GM23338 (cell line): ENCODE measurements around the gene ATP6V0E2. TPM values are rescaled to one million over a fixed set of nuclear protein-coding genes. Genes with fewer than 3 reads are reported as not detected.

Experiments
- ATAC-seq: fragments of 200-7000 bp; cut with Tn5 transposase; 3 replicates; pipeline ENCODE4 v1.9.1; 2020
- DNase-seq: peaks from one replicate; pipeline ENCODE4 v3.0.0-alpha.2; 2015; ENCODE audit warnings: low spot score
- H2AFZ ChIP-seq: fragments of 200-600 bp; sonication (generic); 2 replicates; pipeline ENCODE4 v1.8.0; 2016; ENCODE audit warnings: antibody characterized with exemption, mild to moderate bottlenecking, moderate library complexity
- H3F3A ChIP-seq: fragments of 200-600 bp; sonication (generic); replicated peaks from 2 replicates; pipeline ENCODE4 v1.8.0; 2017; ENCODE audit warnings: antibody characterized with exemption, mixed run types, low read depth
- H3K27ac ChIP-seq: fragments of 200-600 bp; sonication (generic); 2 replicates; pipeline ENCODE4 v1.6.1; 2016; ENCODE audit warnings: low read depth
- H3K27me3 ChIP-seq: fragments of 200-600 bp; sonication (generic); 2 replicates; pipeline ENCODE4 v1.8.0; 2016; ENCODE audit warnings: mild to moderate bottlenecking, mixed run types, moderate library complexity; ENCODE audit not compliant: insufficient read depth
- H3K36me3 ChIP-seq: fragments of 200-600 bp; sonication (generic); 2 replicates; pipeline ENCODE4 v1.8.0; 2016; ENCODE audit warnings: mild to moderate bottlenecking; ENCODE audit not compliant: insufficient read depth
- H3K4me1 ChIP-seq: fragments of 200-600 bp; sonication (generic); 2 replicates; pipeline ENCODE4 v1.8.0; 2016; ENCODE audit warnings: mild to moderate bottlenecking, moderate library complexity; ENCODE audit not compliant: insufficient read depth
- H3K4me2 ChIP-seq: fragments of 200-600 bp; sonication (generic); 2 replicates; pipeline ENCODE4 v1.7.1; 2017; ENCODE audit warnings: mixed run types
- H3K4me3 ChIP-seq: fragments of 200-600 bp; sonication (generic); 2 replicates; pipeline ENCODE4 v1.6.1; 2016; ENCODE audit warnings: mixed run types
- H3K79me2 ChIP-seq: fragments of 200-600 bp; sonication (generic); replicated peaks from 2 replicates; pipeline ENCODE4 v1.8.0; 2017; ENCODE audit warnings: mild to moderate bottlenecking; ENCODE audit not compliant: insufficient read depth
- H3K9me2 ChIP-seq: fragments of 200-600 bp; sonication (generic); 2 replicates; pipeline ENCODE4 v1.8.0; 2017; ENCODE audit not compliant: insufficient read depth
- H4K20me1 ChIP-seq: fragments of 200-600 bp; sonication (generic); replicated peaks from 2 replicates; pipeline ENCODE4 v1.8.0; 2017; ENCODE audit warnings: mild to moderate bottlenecking; ENCODE audit not compliant: insufficient read depth
- H3K27ac Mint-ChIP-seq: 2 replicates; pipeline ENCODE4 v1.8.0; 2020; ENCODE audit warnings: inconsistent platforms, mild to moderate bottlenecking, moderate library complexity, mixed read lengths
- H3K27me3 Mint-ChIP-seq: 3 replicates; pipeline ENCODE4 v1.8.0; 2022; ENCODE audit warnings: low read depth, mild to moderate bottlenecking, moderate library complexity, mixed read lengths, inconsistent platforms; ENCODE audit not compliant: insufficient read depth, poor library complexity
- H3K36me3 Mint-ChIP-seq: 3 replicates; pipeline ENCODE4 v1.8.0; 2021; ENCODE audit warnings: low read depth, mild to moderate bottlenecking, inconsistent platforms, moderate library complexity, mixed read lengths
- H3K4me1 Mint-ChIP-seq: 3 replicates; pipeline ENCODE4 v1.8.0; 2020; ENCODE audit warnings: mild to moderate bottlenecking, inconsistent platforms, mixed read lengths
- H3K4me3 Mint-ChIP-seq: 3 replicates; pipeline ENCODE4 v1.8.0; 2021; ENCODE audit warnings: moderate library complexity, mild to moderate bottlenecking, inconsistent platforms, mixed read lengths
- H3K9me3 Mint-ChIP-seq: 3 replicates; pipeline ENCODE4 v1.8.0; 2020; ENCODE audit warnings: moderate library complexity, mild to moderate bottlenecking, inconsistent platforms, mixed read lengths
- CREB1 ChIP-seq: fragments of 250-450 bp; sonication (Bioruptor Pico); IDR thresholded peaks from 2 replicates; pipeline ENCODE4 v1.5.0; 2020; ENCODE audit warnings: low read depth, mild to moderate bottlenecking, moderate library complexity
- CTCF ChIP-seq, 2 experiments: fragments of 200-600 bp in 1 of 2; sonication (generic) in 1 of 2; conservative IDR thresholded peaks; 2 replicates each; pipeline versions ENCODE4 v1.5.1 to v1.6.1; 2016 to 2017; ENCODE audit warnings: antibody characterized with exemption in 2 of 2, low read depth in 2 of 2, mild to moderate bottlenecking in 2 of 2, moderate library complexity in 1 of 2
- ETS1 ChIP-seq: IDR thresholded peaks from 2 replicates; pipeline ENCODE4 v1.6.1; 2016; ENCODE audit warnings: antibody characterized with exemption
- EZH2 ChIP-seq: fragments of 200-600 bp; sonication (generic); IDR thresholded peaks from one replicate; pipeline ENCODE4 v1.8.0; 2017; ENCODE audit warnings: antibody characterized with exemption, mild to moderate bottlenecking, low read depth; ENCODE audit not compliant: unreplicated experiment
- EZH2phosphoT487 ChIP-seq: fragments of 200-600 bp; sonication (generic); IDR thresholded peaks from one replicate; pipeline ENCODE4 v1.8.1; 2018; ENCODE audit warnings: antibody characterized with exemption; ENCODE audit not compliant: unreplicated experiment
- NANOG ChIP-seq: IDR thresholded peaks from 2 replicates; pipeline ENCODE4 v1.6.1; 2016; ENCODE audit warnings: antibody characterized with exemption, borderline replicate concordance
- POLR2AphosphoS5 ChIP-seq: IDR thresholded peaks from 2 replicates; pipeline ENCODE4 v1.6.1; 2016; ENCODE audit warnings: antibody characterized with exemption, low read depth
- STAT1 ChIP-seq: IDR thresholded peaks from one replicate; pipeline ENCODE4 v1.6.1; 2016; ENCODE audit warnings: antibody characterized with exemption; ENCODE audit not compliant: unreplicated experiment
- ZNF114 ChIP-seq: fragments of 250-450 bp; sonication (Bioruptor Pico); IDR thresholded peaks from 2 replicates; pipeline ENCODE4 v1.5.0; 2020; ENCODE audit warnings: mild to moderate bottlenecking, moderate library complexity
- ZNF462 ChIP-seq: fragments of 250-450 bp; sonication (Bioruptor Pico); IDR thresholded peaks from 2 replicates; pipeline ENCODE4 v1.5.0; 2020; ENCODE audit warnings: mild to moderate bottlenecking, moderate library complexity
- polyA plus RNA-seq: library from polyadenylated mRNA; unstranded; fragments of >200 nt; fragmentation: Nextera tagmentation; extraction: Ambion mirVana; gene quantifications from 2 replicates; pipeline ENCODE4 v1.2.1, GENCODE V29; 2016
- total RNA-seq: library from RNA; depleted of rRNA; stranded (reverse); fragments of >200 nt; shearing (Covaris generic); gene quantifications from 2 replicates; pipeline ENCODE4 v1.2.3, GENCODE V29; 2014

ATP6V0E2 gene
- total and polyA plus RNA-seq, 2 experiments from 2014 or later: 15.6 to 34.7 TPM

GRCh38 chr7:149884016-149884415 lies 10.2 kb downstream of the ATP6V0E2 start:
- Histone ChIP-seq H3K4me3 (no peak overlapping the region), H3K27me3 (no peaks in the 10 kb centered on the region), H3K79me2 (no peaks in the 10 kb centered on the region), H3K36me3 (no peaks in the 10 kb centered on the region), H3K4me2 (no peak overlapping the region), H2AFZ (no peak overlapping the region), H3K27ac (no peak overlapping the region), H3K9me2 (no peaks in the 10 kb centered on the region), H3F3A (no peaks in the 10 kb centered on the region), H4K20me1 (no peaks in the 10 kb centered on the region), H3K4me1 (peaks cover 8% of the 10 kb centered on the region; the same call in 1 of the 2 replicates)
- Mint-ChIP-seq H3K36me3 (0 out of 3 replicates have a peak, but pooled peaks cover 3% of the 10 kb centered on the region), H3K4me1 (peaks cover 20% of the 10 kb centered on the region), H3K4me3 (no peak overlapping the region), H3K27me3 (peaks cover 6% of the 10 kb centered on the region), H3K9me3 (no peaks in the 10 kb centered on the region), H3K27ac (no peak overlapping the region)
- DNase-seq (no peak), ATAC-seq (no peak)
- TF ChIP-seq EZH2phosphoT487 (no peak), CTCF (conservative IDR thresholded peaks at IDR 0.05; ENCODE audit: low read depth in 2 of 2) (no peak), CREB1 (CRISPR knock-in tag) (no peak), NANOG (no peak), ZNF114 (CRISPR knock-in tag) (no peak), STAT1 (no peak), POLR2AphosphoS5 (no peak), ZNF462 (no peak), ETS1 (no peak), EZH2 (no peak)
